Stimulated activated CD4-positive, alpha-beta T cell treated with anti-CD3 and anti-CD28 coated beads, Interleukin-1b, Interleukin-23, amount 100 ng/mL, for 24 hours (primary cell): Measurements from ENCODE around the gene DIRAS1.

ENCODE experiments used
- DNase-seq, 4 experiments: peaks; one replicate each; pipeline ENCODE4 v3.0.0-alpha.2; 2020; ENCODE audit warnings: low read depth in 4 of 4, low spot score in 1 of 4

DIRAS1 gene

DNA sequence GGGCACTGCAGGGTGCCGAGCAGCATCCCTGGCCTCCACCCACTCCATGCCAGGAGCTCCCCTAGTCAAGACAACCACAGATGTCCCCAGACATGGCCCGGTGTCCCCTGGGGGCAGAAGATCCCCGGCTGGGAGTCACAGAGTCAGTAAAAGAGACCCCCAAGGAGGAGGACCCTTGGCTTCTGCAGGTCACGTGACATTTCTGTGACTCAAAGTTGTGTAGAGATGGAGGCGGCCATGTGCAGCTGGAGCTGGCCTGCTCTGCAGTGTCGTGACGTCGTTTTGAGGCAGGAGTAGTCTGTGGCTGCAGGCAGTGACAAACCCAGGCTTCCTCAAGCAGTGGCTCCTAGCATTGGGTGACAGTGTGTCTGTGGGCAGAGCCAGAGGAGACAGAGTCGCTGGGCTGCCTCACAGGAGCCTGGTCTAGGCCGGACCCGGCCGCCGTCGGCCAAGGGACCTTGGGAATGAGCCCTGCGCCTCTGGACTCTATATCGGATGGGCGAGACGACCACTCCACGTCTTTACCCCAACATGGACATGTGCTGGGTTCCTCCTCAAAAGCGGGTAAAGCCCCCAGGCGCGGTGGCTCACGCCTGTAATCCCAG lies 7.7 kb upstream of the DIRAS1 start:
- DNase-seq = no peak

DNA sequence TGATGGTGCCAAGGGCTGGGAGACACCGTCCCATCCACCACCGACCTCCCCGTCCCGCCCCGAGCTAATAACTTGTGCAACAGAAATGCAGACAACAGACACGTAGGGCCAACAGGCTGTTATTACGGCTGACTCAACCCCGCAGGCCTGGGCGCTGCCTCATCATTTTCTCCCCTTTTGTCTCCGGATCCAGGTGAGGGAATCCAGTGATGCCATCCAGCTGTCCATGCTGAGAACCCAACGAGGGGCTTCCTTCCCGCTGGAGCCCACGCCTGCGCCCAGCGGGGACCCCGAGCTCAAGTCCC lies 6.4 kb upstream of the DIRAS1 start:
- no peak for DNase-seq

DNA sequence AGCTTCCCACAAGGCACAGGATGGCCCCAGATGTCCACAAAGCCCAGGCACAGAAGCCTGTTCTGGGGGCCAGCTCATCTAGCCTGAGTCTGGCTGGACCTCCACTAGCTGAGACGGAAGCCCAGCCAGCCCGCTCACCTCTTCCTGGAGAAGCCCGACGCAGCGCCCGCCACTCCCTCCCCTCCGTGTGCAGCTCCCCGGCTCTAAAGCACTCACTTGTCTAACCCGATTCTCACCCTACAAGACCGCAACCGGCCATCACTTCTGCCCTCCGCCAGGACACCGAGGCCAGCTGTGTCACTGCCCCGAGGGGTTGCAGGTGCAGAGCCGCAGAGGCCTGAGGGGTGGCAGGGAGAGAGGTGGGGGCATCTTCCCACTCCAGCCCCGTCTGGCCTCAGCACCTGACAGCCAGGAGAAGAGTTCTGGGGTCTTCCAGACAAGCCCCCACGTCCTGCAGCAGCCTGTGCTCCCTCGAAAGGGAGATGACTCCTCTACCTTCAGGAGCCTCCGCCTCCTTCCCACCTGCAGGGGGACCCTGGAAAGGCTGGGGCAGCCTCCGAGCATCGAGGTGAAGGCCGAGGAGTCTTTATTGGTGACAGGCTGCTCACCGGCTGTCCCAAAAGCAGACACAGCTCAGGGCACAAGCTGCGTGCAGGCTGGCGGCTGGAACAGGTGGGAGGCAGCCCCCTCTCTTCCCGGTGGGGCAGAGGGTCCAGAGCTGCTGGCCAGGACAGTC lies 5.9 kb upstream of the DIRAS1 start:
- no peak for DNase-seq

DNA sequence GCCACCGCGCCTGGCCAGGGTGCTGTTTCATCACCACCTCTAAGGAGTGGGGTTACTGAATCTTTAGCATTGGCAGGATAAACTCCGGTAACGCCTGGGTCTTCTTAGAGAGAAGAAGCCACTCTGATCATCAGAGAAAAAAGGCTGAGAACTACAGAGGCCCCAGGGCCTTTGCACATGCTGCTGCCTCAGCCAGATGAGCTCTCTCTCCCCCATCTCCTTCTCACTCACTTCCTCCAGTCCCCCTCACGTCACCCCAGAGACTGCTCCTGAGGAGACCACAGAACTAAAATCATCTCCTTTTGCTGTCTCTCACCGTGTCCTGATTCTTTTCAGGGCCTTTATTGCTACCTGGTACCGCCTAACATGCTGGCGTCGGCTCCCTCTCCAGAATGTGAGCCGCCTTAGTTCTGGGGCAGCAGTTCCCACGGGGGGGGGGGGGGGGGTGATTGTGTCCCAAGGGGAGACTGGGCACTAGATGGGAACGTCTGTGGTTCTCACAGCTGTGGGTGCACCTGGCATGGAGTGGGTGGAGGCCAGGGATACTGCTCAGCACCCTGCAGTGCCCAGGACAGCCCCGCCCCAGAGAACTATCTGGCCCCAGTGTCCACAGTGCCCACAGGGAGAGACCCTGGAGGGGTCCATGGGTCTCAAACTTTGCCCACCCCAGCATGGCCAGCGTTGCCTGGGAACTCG lies 5.1 kb upstream of the DIRAS1 start:
- no peak for DNase-seq

DNA sequence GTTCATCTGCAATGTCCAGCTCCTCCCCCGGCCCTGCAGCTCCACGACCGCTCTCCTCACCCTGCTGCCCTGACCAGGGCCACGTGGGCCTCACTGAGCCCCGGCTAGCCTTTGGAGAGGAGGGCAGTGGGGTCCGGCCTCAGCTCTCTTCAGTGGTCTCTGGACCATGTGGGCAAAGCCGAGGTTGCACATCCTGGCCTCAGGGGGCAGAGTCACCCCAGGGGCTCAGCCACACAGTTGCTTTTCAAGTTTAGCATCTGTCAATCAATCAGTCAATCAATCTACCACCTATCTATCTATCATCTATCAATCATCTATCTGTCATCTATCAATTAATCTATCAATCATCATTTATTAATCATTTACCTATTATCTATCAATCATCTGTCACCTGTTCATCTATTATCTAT lies 3.0 kb upstream of the DIRAS1 start:
- no peak for DNase-seq

DNA sequence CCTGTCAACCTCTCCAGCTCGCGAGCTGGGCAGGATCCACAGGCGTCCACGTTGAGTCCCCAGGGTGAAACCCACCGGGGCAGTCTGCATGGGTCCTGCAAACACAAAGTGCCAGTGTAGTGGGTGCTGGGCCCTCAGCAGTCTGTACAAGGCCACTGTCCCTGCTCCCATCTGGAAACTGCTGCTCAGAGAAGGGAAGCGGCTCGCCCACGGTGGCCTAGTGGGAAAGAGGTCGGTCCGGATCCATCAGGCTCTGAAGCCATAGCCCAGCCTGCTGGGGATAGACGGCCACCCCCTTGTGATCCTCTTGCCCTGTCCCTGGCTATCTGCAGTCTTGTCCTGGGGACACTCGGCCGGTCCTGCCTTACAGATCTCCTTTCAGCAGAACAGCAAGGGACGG lies 2.6 kb upstream of the DIRAS1 start:
- DNase-seq = no peak

DNA sequence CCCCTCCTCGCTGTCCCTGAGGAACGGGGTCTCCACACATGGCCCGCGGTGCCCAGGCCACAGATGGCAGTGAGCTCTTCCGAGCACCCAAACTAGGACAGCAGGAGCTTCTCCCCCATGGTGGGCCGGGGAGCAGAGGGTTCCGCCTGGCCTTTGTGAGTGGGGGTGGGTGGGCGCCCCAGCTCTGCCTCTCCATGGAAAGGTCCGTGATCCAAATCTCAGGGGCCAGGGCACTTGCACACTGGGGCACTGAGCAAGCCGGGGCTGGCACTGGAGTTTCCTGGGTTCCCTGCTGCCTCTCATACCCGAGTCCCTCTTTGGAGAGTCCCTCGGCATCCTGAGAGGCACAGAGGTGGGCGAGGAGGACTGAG lies 2.2 kb upstream of the DIRAS1 start:
- DNase-seq = no peak

DNA sequence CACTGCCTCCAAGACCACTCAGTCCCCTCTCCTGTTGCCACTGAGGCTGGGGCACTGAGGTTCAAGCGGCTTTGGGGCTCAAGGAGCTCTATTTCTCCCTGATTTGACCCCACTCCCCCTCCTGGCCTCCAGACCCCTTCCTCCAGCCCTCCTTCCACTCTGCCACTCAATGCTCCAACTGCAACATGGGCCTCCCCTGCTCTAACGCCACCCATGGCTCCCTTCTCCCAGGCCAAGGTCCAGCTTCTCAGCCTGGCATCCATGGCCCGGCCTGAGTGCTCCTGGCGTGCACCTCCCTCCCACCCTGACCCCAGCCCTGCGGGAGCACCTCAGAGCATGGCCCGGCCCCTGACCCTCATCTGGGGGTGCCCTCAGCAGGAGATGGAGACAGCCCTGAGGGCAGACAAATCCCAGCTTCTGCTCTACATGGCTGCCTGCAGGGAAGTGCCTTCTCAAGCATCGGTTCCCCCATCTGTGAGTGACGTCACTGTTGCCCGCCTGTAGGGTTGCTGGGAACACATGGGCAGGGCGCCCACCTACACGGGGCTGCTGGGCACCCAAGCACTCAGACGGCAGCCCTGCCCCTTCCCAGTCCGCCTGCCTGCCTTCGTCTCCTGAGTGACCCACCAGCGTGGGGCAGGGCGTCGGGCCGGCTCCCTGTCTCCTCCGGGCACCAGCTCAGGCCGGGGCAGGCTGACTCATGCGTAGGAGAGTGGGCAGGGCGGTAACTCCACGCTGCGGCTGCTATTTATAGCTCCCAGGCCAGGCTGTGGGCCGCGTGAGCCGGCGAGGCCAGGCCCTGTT lies 1.6 kb upstream of the DIRAS1 start:
- DNase-seq = no peak

DNA sequence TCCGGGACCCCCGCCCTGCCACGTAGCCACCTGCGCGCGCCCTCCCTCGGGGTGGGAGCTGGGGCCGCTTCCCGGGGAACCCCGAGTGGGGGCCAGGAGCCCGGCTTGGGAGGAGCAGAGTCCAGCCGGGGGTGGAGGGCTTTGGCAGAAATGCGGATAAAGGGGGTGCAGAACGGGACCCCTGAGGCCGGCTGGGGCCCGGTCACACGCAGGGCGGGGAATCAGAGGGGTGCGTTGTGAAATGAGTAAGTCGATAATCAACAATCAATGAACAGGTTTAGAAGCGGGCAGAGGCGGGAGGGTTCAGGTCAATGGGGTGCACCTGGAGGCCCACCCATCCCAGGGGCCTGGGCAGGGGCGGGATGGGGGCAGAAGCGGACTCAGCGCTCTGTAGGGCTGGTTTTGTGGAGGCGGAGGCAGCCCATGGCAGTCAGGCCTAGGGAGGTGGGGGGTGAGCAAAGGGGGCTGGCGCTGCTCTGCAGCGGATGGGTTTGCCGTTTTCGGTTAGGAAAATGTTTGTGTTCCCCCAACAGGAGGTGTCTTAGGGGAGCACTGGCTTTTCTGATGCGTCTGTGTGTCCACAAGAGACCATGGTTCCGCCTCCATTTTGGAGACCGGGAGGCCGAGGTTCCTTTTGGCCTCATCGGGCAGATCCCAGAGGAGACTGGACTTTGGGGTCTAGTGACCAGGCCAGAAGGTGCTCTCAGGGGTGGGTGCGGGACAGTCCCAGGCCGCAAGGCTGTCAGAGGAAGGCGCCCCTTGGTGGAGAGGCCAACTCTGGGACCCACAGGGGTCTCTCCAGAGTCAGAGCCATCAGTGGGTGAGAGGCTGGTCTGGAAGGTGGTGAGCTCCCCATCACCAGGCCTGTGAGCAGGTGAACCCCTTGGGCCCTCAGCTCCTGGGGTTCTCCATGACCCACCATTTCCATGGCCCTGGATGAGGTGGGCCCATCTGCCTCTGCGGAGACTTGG lies 683 bp upstream of the DIRAS1 start:
- DNase-seq = no peak

DNA sequence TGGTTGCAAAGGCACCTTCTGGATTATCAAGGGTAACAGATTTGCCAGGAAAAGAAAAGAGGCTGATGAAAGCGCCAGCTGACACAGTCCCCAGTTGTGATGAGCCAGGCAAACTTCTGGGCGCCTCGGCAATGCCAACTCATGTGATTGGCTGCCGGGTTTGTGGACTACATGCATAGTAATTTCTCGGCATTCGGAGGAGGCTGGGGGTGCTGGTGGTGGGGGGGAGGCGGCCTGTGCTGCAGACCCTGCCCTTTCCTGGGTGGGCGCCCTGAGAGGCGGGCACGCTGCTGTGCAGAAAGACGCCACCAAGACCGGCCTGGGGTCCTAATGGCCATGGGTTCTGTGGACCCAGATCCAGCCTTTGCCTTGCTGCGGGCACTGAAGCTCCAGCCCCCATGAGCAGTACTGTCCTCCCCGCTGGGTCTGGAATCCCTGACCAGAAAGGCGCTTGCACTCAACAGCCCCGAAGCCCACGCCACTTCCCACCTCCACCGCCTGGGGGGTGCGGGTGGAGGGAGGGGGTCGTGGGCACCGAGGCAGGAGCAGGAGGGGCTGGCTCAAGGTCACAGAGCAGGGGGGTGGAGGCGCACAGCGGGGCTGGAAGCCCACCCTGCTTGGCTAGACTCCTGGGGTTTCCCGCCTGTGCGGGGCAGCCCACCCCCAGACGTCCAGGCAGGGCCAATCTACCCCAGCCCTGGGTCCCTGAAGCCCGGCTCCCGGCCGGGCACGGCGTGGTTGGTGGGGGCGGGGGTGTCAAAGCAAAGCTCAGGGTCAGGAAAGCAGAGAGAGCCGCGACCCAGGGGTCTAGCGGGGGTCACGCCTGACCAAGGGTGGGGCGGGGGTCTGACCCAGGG lies 1.0 kb downstream of the DIRAS1 start:
- DNase-seq = no peak

DNA sequence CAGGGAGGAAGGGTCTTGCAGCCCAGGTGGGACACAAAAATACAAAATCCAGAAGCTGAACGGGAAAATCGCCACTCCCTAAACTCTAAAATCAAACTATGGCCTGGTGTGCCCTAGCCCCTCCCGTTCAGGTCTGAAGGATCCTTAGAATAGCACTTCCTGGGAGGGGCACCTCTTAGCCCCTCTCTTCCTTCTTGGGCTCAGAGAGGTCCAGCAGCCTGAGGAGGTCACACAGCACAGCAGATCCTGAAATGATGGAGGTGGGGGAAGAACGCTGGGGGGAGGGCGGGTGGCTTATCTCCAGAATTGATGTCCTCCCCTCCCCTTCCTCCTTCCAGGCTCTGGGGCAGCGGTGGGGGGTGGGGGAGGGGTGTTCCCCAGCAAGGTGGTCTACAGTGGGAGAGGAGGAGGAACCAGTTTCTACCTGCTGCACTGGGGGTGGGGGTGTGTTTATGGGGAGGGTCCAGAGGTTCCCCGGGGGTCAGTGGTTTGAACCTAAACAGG lies 1.9 kb downstream of the DIRAS1 start:
- DNase-seq = no peak

DNA sequence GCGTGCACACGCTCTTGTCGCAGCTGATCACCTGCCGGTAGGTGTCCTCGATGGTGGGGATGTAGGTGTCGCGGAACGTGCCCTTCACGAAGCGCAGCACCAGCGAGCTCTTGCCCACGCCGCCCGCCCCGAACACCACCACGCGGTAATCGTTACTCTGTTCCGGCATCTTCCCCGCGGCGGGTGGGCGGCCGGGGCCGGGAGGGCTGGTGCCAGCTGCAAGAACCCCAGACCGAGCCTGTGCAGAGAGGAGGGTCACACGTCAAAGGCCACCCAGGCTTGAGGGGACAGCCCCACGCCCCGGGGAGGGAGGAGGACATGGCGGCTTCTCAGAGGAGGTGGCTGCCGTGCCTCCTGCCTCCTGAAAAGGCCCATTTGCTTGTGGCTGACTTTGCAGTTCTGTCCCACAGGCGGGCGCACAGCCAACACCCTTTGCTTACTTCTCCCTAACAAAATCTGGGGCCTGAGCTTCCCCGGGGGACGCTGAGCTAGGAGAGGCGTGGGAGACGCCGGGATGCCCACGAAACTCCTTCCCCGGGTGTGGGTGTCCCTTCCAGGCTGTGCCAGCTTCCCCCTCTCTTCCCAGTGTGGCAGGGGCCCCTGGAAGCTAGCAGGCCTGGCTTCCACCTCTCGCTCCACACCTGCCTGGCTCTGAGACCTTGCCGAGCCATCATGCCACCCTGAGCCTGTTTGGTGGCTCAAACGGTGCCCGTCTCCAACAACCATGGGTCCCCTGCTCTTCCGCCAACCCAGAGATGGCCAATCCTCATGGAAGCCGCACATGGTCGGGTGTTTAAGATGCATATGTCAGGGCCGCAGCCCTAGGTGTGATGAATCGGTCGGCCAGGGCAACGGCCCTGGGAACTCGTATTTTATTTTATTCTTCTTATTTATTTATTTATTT lies 3.3 kb downstream of the DIRAS1 start:
- DNase-seq = no peak

DNA sequence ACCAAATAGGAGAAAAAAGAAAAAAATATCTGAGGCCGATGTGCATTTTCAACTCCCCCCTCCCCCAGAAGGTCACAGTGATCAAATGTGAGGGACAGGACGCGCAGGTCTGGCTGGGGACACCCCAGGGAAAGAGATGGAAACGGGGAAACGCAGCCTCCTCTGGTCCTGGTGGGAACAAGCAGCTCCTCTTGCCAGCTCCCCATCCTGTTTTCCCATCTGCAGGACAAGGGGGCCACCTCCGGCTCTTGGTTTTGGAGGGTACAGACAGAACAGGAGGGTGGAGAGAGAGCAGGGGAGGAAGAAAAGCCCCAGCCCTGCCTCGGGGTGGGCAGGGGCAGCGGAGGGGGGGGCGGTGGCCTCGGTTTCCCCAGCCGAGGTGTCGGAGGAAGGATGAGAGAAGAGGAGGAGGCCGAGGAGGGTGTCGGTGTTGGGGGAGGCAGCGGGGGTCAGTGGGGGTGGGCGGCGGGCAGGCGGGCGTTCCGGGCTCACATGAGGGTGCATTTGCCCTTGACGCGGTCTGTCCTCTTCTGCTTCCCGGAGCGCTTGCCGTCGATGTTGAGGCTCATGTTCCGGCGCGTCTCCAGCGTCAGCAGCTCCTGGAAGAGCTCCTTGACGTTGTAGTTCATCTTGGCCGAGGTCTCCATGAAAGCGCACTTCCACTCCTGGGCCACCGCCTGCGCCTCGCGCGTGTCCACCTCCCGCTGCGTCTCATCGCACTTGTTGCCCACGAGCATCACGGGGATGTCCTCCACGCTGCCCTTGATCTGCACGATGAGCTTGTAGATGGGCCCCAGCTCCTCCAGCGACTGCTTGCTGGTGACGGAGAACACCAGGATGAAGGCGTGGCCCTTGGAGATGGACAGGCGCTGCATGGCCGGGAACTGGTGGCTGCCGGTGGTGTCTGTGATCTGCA lies 4.2 kb downstream of the DIRAS1 start:
- no peak for DNase-seq

DNA sequence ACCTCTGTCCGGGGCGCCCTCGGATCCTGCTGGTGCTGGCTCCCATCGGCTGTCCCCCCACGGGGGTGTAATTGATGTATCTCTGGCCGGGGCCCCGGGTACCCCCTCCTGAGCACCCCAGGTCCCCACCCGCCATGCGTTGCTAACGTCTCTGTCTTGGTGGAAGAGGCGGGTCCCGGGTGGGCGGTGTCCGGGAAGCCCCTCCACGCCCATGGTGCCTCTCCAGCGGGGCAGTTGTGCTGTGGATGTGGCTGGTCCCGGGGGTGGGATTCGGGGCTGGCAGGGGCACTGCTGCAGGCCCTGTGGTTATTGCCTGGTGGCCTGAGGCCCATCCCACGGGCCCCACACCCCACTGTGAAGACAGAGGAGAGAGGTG lies 4.9 kb downstream of the DIRAS1 start:
- no peak for DNase-seq

DNA sequence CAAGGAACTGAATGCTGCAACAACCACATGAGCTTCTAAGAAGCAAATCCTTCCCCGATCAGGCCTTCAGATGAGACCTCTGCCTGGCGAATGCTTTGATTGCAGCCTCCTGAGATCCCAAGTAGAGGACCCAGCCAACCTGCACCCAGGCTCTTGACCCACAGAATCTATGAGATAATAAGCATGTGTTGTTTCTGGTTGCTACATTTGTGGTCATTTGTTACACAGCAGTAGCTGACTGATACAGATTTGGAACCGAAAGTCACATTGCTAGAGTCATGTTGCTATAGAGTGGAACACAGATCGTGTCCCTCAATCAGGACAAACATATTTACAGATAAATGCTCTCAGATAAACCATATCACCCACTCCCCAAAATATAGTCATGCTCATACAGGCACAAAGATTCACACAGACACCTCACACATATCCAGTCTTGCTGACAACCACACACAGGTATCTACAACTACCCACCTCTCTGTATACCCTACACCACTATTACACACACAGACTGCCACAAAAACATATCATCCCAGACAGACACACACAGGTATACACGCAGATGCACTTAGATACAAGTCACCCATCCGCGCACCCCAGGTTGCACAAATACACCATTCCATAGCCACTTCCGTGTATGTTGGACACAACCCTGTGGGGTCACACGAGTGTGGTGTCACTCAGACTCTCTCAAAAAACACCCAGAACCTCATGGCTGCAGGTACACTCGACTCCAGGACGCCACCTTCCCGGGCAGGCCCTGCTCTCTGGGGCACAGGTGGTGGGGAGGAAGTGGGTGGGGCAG lies 5.5 kb downstream of the DIRAS1 start:
- DNase-seq = no peak

DNA sequence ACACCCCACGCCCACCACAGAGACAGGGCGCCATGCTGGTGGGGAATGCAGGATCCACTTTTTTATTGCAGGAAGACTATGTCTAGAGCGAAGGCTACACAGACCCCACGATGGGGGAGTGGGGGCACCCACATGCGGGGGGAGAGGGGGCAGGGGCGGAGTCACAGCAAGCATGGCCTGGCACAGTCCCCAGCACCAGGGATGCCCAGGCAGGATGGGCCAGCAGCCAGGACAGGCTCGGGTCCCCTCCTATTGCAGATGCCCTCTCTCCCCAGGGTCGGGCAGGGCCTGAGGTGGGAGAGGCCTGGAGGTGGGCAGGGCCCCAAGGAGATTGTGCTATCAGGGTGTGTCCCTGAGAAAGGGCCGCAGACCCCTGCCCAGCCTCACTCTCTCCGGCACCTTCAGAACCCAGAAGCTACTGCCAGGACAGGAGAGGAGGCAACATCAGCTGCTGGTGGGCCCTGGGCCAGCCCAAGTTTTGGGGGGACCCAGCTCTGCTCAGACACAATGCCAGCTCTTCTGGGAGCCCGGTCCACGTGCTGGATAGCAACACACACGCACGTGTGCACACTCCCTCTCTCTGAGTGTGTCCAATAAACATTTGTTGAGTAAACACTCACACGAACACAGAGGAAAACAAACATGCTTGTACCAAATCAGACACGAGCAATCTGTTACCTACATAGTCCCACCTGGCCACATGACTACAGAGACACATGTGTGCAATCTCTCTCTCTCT lies 6.5 kb downstream of the DIRAS1 start:
- DNase-seq = no peak
